GM19324 (cell line): ENCODE measurements around the gene CDK15.

Source experiments
- ATAC-seq: cut with Tn5 transposase; IDR thresholded peaks from one replicate; pipeline ENCODE4 v1.9.1; 2021; ENCODE audit warnings: mild to moderate bottlenecking, moderate library complexity; ENCODE audit not compliant: unreplicated experiment, low FRiP score

CDK15 gene

DNA sequence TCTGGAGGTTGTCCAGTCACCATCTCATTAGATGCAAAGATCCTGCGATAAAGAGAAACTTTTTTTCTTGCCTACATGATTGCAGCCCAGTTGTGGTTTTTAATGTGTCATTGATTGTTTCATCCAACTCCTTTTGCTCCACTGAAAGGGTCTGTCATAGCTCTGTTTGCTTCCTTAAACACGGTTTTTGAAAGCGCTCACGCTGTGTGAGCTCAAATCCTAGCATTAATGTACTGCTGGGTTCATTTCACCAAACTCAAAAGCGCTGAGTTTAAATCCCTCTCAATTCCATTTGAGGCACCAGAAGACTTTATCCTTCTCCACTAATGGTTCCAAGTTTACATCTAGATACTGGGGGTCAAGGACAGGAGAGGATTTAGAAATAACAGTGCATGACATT is 53.6 kb downstream of the CDK15 start:
- no peak for ATAC-seq

DNA sequence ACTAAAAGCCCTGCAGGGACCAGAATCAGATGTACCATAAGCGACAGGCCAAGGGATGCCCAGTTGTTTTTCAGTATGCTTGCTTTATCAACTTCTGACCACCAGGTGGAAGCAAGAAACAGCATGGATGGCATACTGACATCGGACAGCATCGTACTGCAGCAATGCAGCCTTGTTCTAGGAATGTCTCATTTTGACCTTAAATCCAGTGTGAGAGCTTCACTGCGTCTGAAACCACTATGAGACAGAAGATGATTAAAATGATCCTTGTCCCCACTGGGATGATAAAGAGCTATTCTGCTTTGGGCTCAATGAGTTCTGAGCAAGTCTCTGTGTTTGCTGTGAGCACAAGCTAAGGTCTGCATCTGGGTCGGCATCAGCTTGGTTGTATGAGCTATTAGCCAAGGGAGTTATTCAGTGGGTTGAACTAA is 54.3 kb downstream of the CDK15 start:
- ATAC-seq: no peak

DNA sequence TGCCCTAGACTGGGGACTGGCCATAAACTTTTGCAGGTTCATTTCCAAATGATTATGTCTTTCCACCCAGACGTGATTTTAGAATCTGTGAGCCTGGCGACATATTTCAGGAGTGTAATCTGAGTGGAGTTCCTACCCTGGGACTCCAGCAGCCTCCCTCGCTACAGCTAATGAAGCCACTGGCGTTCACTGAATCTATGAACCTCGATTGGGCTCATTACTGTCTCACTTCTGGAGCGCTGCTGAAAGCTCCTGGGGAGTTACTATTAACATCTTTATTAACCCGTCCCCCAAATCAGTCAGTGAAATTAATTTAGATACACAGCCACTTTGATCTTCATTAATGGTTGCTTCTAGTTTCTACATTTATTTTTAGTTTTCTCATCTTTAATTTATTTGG is 56.5 kb downstream of the CDK15 start:
- ATAC-seq: no peak

GRCh38 chr2:201866643-201867473 is 60.5 kb downstream of the CDK15 start:
- ATAC-seq: no peak

DNA sequence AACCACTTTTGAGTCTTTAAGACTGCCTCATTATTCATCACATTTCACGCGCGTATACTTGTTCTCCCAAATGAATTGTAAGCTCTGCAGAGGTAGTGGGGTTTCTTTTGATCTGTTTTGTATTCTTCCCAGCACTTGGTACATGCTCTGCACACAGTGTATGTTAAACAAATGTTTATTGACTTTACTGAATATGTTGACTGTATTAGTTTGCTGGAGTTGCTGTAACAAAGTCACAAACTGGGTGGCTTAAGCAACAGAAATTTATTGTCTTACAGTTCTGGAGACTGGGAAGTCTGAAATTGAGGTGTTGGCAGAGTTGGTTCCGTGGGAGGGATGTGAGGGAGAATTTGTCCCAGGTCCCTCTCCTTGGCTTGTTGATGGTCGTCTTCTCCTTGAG is 65.1 kb downstream of the CDK15 start:
- no peak for ATAC-seq

- ATAC-seq: no peak
Observed at GRCh38 chr2:201872591-201872990, 66.3 kb downstream of the CDK15 start.

- no peak for ATAC-seq
Observed at GRCh38 chr2:201879996-201880395, 73.7 kb downstream of the CDK15 start.

- no peak for ATAC-seq
Observed at GRCh38 chr2:201880579-201880978, 74.2 kb downstream of the CDK15 start.

DNA sequence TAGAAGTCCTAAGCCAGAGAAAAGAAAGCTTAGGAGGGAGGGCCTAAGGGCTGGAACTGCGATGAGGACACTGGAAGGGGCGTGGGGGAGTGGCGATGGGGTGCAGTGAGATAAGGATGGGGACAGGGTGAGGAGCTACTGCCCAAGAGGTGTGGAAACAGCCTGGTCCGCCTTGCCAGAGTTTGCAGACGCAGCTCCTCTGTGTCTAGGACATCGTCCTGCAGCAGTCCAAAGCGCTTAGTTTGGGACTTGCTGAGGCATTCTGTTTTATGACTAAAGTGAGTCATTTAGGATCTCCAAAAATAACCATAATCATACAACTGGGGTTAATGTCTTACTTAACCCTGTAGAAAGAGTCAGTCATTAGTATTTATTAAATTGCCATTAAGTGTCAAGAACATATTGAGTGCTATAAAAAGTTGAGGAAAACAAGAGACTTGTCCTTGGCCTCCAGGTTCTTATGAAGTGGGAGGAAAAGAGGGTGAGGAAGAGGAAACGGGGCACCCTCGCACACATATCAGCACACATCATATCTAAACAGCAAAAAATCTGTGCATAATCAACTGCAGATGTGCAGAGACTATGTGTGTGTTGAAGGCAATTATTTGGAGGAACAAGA is 74.8 kb downstream of the CDK15 start:
- no peak for ATAC-seq

- ATAC-seq: no peak
Observed at GRCh38 chr2:201881741-201882140, 75.4 kb downstream of the CDK15 start.

- no peak for ATAC-seq
Observed at GRCh38 chr2:201882353-201883090, 76.2 kb downstream of the CDK15 start.

DNA sequence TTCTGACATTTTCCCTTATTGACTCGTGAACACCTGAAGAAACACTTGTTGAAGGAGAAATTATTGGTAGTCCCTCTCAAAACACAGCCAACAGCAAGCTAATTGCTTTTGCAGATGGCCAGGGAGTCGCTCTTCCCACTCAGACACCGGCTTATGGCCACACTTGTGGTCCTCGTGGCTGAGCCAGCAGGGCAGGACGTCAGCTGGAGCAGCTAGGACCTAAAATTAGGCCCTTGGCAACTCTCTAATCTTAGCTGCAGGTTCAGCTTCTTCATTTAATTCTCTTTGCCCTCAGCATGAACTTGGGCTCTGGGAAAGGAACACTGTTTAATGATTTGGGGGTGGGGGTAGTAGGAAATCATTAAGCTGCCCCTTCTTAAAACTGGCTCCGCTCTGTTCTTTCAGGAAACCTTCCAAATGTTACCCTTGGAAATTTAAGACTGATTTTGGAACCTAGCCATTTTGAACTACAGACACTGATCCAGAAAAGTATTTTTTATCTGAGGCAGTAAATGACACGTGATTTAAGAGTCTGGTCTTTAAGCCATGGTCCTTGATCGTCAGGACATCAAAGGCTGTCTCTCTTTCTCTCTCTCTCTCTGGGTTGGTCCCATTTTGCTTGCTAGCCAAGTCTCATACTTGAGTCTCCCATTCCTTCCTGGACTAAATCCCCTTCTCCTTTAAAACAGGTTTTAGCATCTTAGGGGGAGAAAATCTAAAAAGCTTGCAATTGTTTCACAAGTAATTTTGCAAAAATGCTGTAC is 77.5 kb downstream of the CDK15 start:
- ATAC-seq: no peak

DNA sequence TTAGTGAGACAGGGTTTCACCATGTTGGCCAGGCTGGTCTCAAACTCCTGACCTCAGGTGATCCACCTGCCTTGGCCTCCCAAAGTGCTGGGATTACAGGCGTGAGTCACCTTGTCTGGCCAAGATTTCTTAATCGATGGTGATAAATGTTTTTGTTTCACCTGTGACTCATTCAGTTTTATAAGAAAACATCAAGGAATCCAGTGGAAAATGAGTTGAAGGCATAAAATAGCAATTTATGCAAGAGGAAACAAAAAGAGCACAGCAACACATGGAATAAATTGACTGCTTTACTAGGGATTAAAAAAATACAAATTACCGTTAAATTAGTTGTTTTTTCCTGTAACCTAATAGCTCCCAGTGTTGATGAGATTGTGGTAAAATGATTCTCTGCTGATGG is 80.2 kb downstream of the CDK15 start:
- no peak for ATAC-seq

DNA sequence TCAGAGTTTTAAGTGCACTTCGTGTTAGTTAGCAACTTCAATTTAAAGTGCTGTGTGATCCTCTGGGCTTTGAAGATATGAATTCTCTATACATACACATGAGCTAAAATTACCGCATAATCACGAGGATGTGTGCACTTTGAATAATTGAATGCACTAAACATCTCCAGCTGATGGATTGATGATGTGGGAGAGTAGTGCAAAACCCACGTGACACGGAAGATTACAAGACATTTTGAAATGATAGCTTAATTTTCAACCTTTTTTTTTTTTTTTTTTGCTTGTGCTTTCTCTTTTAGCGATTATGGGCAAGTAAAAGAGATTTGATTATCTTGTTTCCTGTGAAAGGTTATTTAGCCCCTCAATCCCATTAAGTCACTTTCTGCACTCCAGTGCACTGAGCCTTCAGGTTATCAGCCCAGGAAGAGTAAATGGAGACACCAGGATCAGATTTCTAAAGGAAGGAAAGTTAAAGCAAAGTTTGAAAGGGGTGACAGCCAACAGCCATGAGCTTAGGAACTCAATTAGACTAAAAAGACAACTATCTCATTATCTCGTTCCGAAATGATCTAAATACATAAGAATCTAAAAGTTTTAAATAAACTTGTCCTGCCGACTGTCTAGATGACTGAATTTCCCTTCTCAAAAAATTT is 81.6 kb downstream of the CDK15 start:
- ATAC-seq: no peak

DNA sequence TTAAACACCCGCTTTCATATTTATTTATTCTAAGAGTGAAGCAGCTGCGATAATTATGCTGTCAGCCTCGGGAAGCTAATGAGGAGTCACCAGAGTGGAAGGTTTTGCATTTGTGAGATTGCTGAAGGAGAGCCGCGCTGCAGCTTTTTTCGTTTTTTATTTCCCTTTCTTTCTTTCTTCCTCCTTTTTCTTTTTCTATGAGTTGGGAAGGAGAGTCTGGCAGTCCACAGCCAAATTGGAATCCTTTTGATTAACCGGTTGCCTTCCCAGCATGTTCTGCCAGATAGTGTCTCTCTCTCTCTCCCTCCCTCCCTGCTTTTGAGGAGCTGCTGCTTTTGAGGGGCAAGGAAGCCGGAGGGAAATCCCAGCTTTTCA is 82.1 kb downstream of the CDK15 start:
- no peak for ATAC-seq

GRCh38 chr2:201890453-201890852 is 84.1 kb downstream of the CDK15 start:
- ATAC-seq: no peak

DNA sequence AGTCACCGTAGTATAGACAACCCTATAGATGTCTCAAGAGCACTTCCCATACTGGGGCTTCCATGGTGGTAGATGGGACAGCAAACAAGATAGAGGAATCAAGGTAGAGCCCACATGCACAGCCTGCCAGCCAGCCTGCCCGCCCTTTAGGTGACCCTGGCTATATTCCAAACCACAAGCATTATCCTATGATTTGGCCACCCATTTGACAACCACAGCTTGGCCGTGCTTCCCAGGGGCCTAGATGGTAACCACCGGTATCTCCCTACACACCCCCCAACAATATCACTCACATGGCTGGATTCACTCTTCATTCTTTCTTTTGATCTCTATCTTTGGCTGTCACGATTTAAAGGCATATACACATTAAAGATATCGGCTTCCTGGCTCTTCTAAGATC is 85.3 kb downstream of the CDK15 start:
- ATAC-seq: no peak

- no peak for ATAC-seq
Observed at GRCh38 chr2:201892516-201892915, 86.2 kb downstream of the CDK15 start.

DNA sequence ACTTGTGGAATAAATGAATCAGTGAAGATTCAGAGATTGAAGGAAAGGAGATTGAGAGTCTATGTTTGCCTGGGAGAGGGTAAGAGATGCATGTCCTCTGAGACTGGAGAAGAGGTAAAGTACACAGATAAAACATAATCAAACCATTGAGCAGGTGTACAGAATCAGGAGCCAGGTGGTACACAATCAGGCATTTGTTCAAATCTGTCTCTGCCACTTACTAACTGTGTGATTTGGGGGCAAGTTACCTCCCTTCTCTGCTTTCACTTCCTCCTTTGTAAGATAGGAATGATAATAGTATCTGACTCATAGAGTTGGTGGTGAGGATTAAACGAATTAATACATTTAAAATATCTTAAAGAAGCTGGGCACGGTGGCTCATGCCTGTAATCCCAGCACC is 94.0 kb downstream of the CDK15 start:
- no peak for ATAC-seq

DNA sequence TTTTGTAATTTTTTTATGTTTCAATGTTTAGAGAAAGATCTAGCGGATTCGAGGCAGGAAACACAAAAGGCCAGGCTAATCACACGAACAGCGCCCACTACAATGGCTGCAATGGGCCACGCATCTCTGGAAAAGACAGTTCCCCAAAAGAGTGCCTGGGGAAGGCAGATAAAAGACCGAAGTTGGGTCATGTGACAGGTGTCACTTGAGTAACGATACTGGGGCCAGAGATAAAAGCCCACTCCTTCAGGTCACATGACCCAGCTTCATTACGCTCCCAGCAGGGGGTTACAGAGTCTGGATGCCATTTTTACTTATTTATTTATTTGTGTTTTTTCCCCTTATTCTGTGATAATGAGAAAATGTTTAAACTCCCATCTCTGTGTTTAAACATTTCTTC is 95.4 kb downstream of the CDK15 start:
- ATAC-seq: no peak
